Hematopoietic multipotent progenitor cell treated with erythropoietin and hydrocortisone succinate and interleukin-3 and kit ligand, for 6 days (in vitro differentiated cells): ENCODE data around the gene GRAP.

Source experiments
- DNase-seq: peaks from one replicate; pipeline ENCODE4 v3.0.0-alpha.2; 2015

Gene GRAP

GRCh38 chr17:18981335-18981641 lies 65.5 kb downstream of the GRAP start:
- DNase-seq: no peak

DNA sequence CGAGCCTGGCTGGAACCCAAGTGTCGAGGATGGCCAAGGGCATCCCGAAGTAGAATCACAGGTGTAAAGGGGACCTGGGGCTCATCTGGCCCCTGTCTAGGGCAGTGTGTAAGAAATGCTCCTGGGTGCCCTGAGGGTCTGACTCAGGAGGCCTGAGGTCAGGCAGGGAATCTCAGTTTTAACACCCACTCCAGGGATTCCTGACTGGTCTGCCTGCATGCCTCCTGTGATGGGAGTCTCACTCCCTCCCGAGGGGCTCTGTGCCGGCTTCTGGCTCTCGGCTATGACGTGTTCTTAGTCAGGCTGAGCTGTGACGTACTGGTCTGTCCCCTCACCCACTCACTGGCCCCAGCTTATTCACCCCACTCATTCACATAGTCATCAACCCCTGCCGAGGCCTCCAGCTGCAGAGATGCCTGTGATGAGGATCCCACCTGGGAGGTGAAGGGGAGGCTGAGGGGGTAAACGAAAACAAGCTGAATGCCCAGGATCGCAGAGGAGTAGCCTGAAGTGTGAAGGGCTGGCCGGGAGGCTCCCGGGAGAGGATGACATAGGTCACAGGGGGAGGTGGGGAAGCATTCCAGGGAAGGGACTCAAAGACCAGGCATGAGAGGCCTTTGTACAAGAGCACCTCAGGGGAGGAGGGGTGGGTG lies 65.9 kb downstream of the GRAP start:
- no peak for DNase-seq

GRCh38 chr17:18978655-18979054 lies 68.1 kb downstream of the GRAP start:
- no peak for DNase-seq

DNA sequence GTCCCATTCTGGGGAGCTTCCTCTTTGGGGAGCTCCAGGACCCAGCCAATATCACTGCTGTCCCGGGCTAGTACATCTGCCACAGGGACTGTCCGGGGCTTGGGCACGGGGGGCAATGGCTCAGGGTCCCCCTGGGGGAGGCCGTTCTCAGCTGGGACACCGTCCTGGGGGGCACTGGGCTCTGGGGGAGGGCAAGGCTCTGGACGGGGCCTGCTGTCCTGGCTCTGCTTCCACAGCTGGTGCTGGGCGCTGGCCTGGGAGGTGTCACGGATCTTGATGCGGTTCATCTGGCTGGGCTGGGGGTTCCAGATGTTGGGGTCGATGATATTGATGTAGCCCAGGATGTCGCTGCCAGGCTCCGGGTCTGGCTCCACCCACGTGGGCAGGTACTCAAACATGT lies 68.7 kb downstream of the GRAP start:
- no peak for DNase-seq

DNA sequence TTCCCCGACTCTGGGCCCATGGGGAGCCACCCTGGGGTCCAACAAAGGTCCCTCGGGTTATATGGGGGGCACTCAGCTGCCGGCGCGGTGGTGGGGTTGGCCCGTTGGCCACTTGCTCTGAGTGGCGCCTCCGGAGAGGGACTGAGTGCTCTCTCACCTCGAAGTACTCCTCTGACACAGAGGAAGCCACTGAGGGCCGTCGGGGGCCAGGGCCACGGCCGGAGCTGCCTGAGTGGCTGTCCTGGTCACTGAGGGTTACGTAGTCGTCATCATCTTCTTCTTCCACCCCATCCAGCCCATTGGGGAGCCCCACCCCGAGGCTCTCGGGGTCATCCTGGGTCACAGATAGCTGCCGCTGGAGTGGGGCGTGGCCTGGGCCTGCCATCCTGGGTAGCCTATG lies 69.1 kb downstream of the GRAP start:
- DNase-seq: no peak

- no peak for DNase-seq
Measured at GRCh38 chr17:18977021-18977420, 69.7 kb downstream of the GRAP start.

DNA sequence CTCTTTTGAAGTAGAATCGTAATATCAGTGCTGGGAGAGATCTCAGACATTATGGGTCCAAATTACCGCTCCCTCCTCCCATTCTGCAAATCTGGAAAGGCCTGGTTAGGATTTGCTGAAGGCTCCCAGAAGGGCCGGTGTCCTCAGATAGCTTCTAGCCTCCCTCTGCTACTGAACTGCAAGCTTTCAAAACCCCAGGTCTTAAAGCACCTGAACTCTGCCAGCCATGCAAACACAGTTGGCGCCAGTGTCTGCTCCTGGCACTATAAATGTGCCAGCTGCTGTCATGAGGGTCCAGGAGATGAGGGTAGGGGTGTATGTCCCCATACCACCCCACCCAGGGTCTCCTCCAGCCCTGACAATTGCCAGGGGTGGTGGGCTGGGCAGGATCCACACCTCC lies 70.6 kb downstream of the GRAP start:
- DNase-seq: no peak

GRCh38 chr17:18975597-18975996 lies 71.2 kb downstream of the GRAP start:
- no peak for DNase-seq

DNA sequence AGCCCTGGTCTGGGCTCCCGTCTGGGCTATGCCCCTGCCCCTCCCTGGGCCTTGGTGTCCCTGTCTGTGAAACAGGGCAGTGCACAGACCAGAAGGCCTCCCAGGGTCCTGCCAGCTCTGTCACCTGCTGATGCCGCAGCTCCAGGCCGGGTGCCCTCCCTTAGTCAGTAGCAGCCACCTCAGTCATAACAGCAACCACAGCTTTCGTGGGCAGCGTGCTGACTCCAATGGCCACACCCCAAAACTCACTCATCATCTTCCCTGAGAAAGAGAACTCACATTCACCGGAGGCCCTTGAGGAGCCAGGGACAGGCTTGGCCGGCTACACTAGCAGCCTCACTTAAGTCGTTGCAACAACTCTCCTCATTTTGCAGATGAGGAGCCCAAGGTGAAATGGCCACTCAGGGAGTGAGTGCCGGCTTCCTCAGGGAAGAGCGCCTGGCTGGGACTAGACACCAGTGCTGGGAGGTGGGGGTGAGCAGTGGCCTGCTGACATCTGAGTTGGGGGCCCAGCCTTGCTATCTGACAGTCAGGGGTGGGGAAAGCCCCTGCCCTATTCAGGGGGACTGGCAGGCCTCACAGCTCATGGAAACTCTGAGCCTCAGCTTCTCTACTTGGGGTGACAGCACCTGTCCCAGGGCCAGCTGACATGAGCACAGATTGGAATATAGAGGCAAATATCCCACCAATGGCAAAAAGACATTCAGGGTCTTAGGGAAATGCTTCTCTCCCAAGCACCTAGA lies 72.2 kb downstream of the GRAP start:
- no peak for DNase-seq

- DNase-seq: no peak
Measured at GRCh38 chr17:18971801-18972200, 75.0 kb downstream of the GRAP start.
